Upper lobe of left lung (tissue), 4 donors: ENCODE data around the gene MEGF8.

Source experiments
- CTCF ChIP-seq, 6 experiments: fragments of 450-650 bp in 4 of 6; fragments of 200-600 bp in 2 of 6; sonication (generic) in 2 of 6; IDR thresholded peaks; one replicate each; pipeline ENCODE4 v1.5.1; 2016 to 2019; ENCODE audit warnings: antibody characterized with exemption in 6 of 6
- POLR2A ChIP-seq, 4 donors: fragments of 450-650 bp; IDR thresholded peaks; one replicate each; pipeline ENCODE4 v1.5.1; 2016 to 2017; ENCODE audit warnings: antibody characterized with exemption in 4 of 4, mild to moderate bottlenecking in 2 of 4

- TF ChIP-seq POLR2A (IDR thresholded peaks at IDR 0.05): no peak
- no peak for TF ChIP-seq CTCF (IDR thresholded peaks at IDR 0.05)
Observed at GRCh38 chr19:42323473-42323851, 2.0 kb upstream of the MEGF8 start.
